ENCODE measurements around the gene CACFD1.

DNA sequence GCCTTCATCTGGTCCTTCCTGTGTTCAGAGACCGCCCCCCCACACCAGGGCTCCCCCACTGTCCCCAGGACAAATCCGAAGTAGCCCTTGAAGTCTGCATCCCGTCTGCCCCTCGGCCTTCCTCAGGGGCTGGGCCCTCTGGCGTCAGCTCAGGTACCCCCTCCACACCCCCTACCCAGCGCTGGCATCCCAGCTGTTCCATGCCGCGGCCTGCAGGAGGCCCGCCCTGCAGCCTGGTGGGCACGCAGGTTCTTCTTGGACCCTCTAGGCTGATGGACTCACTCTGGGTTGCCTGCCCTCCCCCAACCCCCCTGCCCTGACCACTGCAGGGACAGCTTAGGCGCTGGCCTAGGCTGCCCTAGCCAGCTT is 12.5 kb downstream of the CACFD1 start:
- TF ChIP-seq CTCF (IDR thresholded peaks at IDR 0.05; ENCODE audit: poor library complexity, severe bottlenecking) (no peak), EZH2 (IDR thresholded peaks at IDR 0.05; ENCODE audit: borderline replicate concordance, insufficient read depth, low read length, poor library complexity, severe bottlenecking) (no peak), MXI1 (conservative IDR thresholded peaks at IDR 0.05; ENCODE audit: poor library complexity, severe bottlenecking) (no peak), TAF1 (IDR thresholded peaks at IDR 0.05; ENCODE audit: low read depth) (no peak), SMC3 (conservative IDR thresholded peaks at IDR 0.05; ENCODE audit: poor library complexity) (no peak), EP300 (conservative IDR thresholded peaks at IDR 0.05; ENCODE audit: poor library complexity, severe bottlenecking) (no peak), POLR2AphosphoS5 (IDR thresholded peaks at IDR 0.05) (no peak)
- TF ChIP-seq, protein P1, sequence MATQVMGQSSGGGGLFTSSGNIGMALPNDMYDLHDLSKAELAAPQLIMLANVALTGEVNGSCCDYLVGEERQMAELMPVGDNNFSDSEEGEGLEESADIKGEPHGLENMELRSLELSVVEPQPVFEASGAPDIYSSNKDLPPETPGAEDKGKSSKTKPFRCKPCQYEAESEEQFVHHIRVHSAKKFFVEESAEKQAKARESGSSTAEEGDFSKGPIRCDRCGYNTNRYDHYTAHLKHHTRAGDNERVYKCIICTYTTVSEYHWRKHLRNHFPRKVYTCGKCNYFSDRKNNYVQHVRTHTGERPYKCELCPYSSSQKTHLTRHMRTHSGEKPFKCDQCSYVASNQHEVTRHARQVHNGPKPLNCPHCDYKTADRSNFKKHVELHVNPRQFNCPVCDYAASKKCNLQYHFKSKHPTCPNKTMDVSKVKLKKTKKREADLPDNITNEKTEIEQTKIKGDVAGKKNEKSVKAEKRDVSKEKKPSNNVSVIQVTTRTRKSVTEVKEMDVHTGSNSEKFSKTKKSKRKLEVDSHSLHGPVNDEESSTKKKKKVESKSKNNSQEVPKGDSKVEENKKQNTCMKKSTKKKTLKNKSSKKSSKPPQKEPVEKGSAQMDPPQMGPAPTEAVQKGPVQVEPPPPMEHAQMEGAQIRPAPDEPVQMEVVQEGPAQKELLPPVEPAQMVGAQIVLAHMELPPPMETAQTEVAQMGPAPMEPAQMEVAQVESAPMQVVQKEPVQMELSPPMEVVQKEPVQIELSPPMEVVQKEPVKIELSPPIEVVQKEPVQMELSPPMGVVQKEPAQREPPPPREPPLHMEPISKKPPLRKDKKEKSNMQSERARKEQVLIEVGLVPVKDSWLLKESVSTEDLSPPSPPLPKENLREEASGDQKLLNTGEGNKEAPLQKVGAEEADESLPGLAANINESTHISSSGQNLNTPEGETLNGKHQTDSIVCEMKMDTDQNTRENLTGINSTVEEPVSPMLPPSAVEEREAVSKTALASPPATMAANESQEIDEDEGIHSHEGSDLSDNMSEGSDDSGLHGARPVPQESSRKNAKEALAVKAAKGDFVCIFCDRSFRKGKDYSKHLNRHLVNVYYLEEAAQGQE (IDR thresholded peaks at IDR 0.05; ENCODE audit: borderline replicate concordance): no peak
